Umbilical cord (tissue), 2 donors: Measurements from ENCODE around the gene MCCC1. TPM values are rescaled to one million over a fixed set of nuclear protein-coding genes. Genes with fewer than 3 reads are reported as not detected.
"Not testable (repeated sequence)": the region's sequence is repeated elsewhere in the genome, so short reads cannot be mapped to it uniquely, and the experiment has no call there.

ENCODE experiments used
- DNase-seq: peaks from one replicate; pipeline ENCODE4 v3.0.0-alpha.2; 2015; ENCODE audit warnings: low spot score
- total RNA-seq: library from RNA; depleted of rRNA; stranded (reverse); fragments of >200 nt; gene quantifications from one replicate; pipeline ENCODE4 v1.2.3, GENCODE V29; 2014; ENCODE audit warnings: low replicate concordance; ENCODE audit not compliant: insufficient read depth

The MCCC1 gene
- total RNA-seq, 1 donor from 2014 or later = 14.0 TPM

DNA sequence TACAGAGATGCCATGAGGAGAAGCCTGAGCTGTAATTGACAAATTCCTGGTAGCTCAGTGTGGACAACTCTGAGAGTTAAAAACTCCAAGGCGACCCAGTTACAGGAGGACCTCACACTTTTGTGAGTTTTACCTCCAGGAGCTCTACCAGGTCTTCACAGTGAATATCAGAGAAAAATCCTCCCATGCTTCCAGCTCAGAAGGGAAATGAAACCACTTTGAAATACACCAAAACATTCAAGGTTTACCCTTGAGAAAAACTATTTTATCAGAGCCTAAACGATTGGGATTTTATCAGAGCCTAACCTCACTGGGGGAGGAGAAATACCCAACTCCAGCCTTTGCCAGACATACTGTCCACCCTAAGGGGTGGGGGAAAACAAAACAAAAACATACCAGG is 52.4 kb downstream of the MCCC1 start:
- DNase-seq = no peak

DNA sequence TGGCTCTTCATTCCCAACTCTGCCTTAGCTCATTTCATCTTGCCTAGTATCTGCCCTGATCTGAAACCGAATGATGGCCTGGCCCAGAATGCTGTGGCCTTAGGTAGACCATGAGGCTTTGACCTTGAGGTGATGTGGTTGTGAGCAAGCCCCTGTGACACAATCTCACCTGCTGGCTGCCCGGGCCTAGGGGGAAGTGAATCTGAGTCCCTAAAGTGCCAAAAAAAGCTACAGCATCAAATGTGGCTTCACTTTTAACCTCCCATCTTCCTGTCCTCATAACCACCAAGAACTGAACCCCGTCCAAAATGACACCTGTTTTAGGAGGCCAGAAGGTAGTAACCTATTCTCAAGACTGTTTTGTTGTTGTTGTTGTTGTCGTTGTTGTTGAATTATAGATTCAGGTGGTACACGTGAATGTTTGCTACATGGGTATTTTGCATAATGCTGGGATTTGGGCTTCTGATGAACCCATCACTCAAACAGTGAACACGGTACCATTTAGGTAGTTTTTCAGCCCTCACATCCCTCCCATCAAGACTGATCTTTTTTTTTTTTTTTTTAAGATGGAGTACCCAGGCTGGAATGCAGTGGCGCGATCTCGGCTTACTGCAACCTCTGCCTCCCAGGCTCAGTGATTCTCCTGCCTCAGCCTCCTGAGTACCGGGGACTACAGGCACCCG is 54.6 kb downstream of the MCCC1 start:
- DNase-seq = no peak

DNA sequence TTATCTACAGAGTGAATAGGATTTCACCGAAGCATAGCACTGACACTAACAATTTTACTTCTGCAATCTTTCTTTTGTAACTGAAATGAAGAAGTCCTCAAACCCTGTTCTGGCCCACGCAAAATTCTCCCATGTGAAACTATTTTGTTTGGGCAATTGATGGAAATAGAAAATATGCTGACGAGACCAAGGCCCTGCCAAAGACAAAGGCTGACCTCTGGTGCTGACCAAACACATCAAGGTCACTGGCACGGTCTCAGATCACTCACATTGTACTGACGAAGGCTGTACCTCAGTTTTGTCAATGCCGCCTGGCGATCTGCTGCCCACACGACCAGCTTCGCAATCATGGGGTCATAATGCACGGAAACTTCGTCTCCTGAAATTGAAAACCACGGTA is 60.5 kb downstream of the MCCC1 start:
- no peak for DNase-seq

DNA sequence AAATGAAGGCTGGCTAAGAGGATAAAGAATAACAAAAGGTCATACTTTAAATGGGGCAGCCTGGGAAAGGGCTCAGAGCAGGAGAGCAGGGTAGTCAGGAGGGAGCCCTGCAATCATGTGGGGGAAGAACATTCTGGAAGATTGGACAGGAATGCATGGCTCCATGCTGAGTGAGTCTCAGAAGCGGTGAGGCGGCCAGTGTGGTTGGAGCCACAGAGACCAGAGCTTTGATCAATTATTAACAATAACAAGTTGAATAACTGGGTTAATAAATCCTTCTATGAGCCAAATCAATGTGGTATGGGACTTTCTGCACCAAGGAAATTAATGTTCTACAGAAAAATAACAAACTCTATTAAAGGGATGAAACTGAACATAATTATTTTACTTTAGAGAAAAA is 61.1 kb downstream of the MCCC1 start:
- DNase-seq = no peak

DNA sequence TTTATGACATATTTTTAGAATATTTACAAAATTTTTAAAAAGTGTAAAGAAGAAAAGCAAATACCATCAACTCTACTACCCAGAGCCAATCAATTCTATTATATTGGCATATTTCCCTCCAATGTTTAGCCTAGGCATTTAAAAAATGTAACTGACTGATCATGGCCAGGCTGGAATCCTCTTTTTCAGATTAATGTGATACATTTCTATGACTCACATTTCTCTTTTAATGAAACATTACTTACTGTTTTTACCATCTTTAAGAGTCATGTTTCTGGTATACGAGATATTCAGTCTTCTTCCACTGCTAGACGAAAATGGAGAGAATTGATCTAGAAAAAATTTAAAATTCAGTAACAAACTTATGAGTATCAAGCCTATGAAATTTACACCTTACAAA is 65.5 kb downstream of the MCCC1 start:
- DNase-seq = no peak

DNA sequence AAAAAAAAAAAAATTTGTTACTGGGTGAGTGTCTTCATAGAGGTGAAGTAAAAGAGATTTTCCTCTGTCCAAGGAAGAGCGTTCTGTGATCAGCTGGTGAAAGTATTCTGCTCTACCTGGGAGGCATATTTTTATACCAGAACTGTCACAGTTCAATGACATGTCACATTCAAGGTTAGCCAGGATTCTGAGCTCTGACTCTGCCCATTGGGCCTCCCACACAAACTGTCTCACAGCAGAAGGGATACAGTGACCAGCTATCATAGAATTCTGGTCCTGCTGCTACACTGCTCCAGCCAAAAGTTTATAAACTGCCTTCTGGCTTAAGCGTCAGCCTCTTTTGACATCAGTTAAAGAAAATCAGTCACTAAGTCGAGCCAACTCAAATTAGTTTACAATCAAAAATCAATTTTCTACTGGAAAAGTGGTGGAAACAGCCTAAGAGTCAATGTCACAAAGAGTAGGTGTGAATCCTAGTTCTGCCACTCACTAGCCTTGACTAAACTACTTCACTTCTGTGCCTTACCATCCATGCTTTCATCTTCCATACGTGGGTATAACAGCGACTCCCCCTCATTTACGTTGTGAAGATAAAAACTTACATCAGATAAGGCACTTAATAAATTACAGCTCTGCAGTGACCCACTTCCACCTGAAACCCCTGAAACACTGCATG is 66.3 kb downstream of the MCCC1 start:
- DNase-seq = no peak

DNA sequence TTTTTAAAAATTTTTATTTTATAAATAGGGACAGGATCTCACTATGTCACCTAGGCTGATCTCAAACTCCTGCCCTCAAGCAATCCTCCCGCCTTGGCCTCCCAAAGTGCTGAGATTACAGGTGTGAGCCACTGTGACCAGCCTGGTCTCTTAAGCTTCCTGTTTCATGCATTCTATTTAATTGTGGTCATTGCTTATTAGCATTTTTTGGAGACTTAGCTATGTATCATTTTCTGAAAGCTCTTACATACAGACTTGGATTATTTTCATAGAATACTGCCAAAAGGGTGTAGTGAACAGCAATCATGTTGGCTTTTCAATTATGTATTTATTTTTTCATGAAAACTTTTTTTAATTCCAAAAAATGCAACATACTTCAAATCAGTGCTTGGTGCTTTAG is 67.5 kb downstream of the MCCC1 start:
- DNase-seq = no peak

DNA sequence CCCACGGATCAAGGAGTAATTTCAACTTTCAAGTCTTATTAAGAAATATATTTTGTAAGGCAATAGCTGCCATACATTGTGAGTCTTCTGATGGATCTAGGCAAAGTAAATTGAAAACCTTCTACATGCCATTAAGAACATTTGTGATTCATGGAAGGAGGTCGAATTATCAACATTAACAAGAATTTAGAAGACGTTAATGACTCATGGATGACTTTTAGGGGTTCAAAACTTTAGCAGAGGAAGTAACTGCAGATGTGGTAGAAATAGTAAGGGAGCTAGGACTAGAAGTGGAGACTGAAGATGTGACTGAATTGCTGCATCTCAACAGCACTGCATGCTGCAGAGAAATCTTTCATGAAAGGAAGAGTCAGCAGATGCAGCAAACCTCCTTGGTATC is 70.9 kb downstream of the MCCC1 start:
- DNase-seq = no peak

DNA sequence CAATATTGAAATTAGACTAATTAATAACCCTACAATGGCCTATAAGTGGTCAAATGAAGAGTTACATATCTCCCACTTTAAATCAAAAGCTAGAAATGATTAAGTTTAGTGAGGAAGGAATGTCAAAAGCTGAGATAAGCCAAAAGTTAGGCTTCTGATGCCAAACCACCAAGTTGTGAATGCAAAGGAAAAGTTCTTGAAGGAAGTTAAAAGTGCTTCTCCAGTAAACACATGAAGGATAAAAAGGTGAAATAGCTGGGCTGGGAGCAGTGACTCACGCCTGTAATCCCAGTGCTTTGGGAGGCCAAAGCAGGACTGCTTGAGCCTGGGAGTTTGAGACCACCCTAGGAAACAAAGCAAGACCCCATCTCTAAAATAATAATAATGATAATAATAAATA is 72.0 kb downstream of the MCCC1 start:
- no peak for DNase-seq

DNA sequence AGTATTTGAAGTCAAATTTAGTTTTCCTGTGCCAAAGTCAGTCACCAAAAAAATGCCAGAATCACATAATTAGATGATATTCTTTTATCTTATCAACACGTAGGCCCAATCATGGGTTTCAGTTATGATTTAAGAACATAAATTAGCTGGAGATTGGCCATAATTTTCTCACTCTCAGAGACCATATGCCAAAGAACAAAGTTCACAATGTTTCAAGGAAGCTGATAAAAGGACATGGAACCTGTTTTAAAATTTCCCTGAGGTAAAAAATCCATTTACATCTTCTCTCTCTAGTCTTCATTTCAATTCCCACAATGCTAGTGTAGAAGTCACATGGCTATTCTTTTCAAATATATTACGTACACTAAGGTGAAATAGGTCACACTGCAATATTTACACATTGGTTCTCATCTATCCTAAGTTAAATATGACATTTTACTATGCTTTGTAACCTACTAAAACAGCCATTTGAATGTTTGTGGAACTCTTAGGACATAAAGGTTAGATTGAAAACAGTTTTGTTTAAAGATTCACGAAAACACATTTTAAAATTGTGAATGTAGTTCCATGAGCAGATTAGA is 76.3 kb downstream of the MCCC1 start:
- no peak for DNase-seq

DNA sequence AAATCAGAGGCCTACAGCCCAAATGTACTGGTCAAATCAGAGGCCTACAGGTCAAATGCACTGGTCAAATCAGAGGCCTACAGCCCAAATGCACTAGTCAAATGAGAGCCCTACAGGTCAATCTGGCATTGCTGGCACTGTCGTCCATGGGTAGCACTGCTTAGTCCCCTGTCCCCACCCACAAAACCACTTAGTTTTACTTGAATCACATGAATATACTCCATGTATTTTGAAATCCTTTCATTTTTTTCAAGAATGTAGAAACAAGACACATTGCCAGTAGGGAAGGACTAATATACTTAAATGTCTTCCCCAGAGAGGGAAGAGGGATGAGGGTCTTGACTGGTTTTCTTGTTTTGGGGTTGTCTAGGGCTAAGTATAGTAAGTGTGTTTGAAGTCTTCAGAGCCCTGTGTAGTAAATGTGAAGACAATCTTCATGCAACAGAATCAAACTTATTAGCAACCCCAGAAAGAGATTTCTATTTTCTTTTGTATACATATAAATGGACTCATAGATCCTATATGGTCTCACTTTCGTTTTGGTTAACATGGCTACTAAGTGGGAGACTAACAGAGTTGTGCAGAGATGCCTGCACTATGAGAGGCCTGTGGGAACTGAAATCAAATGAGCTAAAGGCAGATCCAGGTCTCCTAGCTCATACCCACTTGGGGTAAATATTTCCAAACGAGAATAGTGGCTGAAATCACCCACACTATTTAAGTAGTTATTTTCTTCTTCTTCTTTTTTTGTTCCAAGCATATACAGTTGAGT is 80.7 kb downstream of the MCCC1 start:
- DNase-seq = no peak

DNA sequence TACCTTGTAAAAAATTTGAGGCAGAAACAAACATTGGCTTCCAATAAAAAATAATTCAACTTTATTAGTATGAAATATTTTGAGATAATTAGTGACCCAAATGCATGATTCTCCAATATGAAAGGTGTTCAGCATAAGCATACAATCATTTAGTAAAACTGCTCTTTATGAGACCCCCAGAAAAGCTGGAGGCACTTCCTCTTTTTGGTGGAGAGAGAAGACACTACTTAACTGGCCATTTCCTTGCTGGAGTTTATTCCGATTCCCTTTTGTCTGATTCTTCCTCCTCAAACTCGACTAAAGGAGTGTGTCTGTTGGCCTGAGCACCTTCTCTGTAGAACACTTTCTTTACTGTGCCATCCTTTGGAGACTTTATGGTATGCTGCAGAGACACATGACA is 84.1 kb downstream of the MCCC1 start:
- no peak for DNase-seq

DNA sequence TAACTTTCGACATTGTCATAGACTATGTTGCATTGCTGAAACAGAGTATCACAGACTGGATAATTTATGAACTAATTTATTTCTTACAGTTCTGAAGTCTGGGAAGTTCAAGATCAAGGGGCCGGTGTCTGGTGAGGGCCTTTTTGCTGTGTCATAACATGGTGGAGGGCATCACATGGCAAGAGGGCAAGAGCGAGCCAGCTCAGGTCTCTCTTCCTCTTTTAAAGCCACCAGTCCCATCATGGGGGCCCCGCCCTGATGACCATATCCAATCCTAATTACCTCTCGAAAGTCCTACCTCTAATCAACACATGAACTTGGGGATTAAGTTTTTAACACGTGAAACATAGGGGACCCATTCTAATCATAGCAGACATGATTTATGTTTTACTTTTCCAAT is 85.4 kb downstream of the MCCC1 start:
- no peak for DNase-seq

DNA sequence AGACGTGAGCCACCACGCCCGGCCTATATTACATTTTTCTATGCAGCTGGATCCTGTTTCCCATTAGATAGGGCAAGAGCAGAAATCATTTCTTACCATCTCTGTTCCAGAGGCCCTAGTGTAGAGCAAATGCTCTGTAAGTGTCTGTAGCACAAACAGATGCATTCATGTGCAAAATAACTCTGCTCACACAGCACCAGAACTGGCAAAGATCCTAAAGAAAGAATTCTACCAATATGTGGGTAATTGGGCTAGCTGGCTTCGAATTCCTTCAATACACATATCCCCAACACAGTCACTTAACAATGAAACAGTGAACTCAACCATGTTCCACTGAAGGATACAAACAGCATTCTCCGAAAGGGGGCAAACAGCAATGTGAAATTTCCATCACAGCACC is 86.2 kb downstream of the MCCC1 start:
- no peak for DNase-seq

DNA sequence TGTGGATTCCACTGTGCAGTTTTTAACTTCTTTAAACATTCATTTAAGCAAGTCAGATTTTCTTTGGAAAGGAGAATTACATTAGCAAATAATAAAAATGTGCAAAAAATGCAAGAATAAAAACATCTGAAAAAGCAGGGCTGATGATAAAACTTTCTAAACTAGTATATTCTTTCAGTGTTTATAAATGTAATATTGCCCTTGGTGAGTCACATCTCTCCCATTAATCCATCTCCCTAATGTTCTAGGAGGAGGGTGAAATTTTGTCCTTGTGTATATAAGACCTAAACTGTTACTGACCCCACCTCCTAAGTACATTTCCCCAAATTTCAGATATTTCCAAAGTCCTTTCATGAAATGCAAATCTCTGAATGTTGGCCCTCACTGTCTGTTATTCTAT is 90.5 kb downstream of the MCCC1 start:
- DNase-seq = no peak

DNA sequence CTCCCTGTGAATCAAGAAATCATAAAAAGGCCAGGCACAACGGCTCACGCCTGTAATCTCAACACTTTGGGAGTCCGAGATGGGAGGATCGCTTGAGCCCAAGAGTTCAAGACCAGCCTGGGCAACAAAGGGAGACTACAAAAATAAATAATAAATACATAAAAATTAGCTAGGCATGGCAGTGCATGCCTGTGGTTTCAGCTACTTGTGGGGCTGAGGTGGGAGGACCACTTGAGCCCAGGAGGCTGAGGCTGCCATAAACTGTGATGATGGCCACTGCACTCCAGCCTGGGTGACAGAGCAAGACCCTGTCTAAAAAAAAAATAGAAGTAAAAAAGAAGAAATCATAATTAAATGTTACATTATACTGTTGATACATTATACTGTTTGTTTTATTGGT is 91.0 kb downstream of the MCCC1 start:
- DNase-seq = no peak

DNA sequence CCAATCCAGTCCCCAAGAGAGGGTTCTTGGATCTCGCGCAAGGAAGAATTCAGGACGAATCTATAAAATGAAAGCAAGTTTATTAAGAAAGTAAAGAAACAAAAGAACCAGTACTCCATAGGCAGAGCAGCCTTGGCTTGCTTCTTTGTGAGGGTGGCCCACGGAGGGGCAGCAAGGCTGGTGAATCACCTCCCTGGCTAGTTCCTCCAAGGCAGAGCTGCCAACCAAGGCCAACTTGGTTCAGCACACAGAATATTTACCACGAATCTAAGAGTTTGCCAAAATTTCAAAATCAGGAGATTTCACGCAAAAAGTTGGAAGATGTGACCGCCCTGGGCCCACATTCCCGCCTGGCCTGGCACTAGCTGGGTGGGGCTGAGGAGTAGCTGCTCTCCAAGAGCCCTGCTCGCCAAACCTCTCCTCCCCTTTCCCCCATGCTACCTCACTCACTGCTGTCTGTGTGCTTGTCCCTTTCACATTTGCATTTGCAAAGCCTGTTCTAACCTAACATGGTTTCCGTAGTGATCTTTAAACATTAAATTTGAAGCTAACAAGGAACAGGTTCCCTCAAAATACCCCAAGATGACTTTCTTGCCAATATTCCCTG is 92.8 kb downstream of the MCCC1 start:
- DNase-seq = no peak

DNA sequence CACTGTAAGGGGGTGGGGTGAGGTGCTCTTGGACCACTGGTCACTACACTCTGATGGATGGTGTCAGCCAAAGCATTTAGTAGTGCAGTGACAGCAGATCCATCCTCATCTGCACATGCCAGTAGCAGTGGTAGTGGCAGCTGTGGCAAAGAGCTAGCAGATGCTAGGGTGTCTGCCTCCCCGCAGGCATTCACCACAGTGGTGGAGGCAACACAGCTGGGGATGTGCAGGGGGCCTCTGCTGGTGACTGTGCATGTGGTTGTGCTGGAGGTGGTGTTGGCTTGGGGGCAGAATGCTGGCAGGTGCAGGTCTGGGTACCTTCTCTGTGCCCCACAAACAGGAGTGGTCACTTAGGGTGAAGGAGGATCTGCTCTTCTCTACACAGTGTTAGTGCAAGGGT is 99.5 kb downstream of the MCCC1 start:
- no peak for DNase-seq

DNA sequence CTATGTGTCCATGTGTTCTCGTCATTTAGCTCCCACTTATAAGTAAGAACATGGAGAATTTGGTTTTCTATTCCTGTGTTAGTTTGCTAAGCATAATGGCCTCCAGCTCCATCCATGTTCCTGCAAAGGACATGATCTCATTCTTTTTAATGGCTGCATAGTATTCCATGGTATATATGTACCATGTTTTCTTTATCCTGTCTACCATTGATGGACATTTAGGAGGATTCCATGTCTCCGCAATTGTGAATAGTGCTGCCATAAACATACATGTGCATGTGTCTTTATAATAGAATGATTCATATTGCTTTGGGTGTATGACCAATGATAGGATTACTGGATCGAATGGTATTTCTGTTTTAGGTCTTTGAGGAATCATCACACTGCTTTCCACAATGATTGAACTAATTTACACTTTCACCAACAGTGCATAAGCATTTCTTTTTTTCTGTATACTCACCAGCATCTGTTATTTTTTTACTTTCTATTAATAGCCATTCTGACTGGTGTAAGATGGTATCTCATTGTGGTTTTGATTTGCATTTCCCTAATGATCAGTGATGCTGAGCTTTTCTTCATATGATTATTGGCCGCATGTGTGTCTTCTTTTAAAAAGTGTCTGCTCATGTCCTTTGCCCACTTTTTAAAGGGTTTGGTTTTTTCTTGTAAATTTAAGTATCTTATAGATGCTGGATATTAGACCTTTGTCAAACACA is 105.7 kb downstream of the MCCC1 start:
- not testable (repeated sequence) for DNase-seq

DNA sequence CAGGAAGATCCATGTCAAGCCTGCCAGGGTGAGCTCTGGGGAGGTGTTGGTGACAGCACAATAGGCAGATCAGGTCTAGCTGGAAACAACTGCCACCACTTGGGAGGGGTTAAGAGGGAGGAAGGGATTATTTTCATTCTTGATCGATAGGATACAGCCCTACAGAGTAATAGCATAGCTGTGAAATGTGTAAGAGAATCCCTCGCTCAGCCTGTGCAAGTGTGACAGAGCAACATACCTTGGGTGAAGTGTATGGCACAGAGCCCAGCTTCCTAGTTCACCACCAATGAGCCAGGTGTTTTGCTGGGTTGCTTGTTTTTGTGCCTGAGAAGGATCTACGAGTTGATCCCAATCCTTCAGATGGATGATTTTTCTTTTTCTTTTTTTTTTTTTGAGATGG is 109.7 kb downstream of the MCCC1 start:
- DNase-seq = no peak

DNA sequence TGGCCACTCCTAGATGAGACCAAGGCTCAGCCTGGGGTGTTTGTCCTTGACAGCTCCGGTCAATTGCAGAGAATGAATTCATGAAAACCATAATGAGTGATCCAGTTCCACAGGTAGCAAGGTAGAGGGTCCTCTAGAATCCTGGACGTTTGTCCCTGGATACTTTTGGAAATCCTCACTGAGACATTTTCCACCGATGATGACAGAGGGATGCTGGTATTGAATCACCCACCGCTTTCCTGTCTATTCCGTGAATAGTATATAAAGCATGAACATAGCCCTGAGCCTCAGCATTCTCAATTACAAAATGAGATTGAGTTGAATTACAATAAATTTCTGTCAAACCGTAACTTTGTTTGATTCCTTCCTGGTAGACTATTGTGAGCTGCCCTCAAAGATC is 113.3 kb downstream of the MCCC1 start:
- DNase-seq = no peak

DNA sequence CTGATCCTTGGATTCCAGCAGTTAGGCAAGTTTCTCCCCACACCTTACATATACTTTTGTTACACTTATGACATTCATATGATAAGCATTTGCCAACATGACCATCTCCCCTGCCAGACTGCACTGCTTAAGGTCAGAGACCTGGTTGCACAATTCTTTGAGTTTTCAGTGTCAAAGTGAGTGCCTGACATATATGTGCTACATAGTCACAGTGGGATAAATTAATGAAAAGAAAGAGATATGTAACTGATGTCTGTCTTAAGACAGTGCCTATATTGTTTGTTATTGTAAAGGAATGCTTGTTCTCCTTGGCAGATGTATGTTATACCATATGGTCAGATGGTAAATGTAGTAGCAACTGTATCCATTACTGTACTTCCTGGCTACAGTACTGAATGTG is 115.4 kb downstream of the MCCC1 start:
- no peak for DNase-seq
